Activated CD4-positive, alpha-beta memory T cell treated with anti-CD3 and anti-CD28 coated beads, Interleukin-2, amount 10 ng/mL, durations not matched to agents 7 days and 5 days (primary cell): Measurements from ENCODE around the gene OXTR. TPM values are rescaled to one million over a fixed set of nuclear protein-coding genes. Genes with fewer than 3 reads are reported as not detected.

Source experiments
- CTCF ChIA-PET: fragments of 350-600 bp; sonication (Branson Sonifier 250); formaldehyde crosslinking; loops from one replicate; lab custom pipeline; 2021; ENCODE audit warnings: antibody characterized with exemption, inconsistent platforms; lab: Charles Lee
- POLR2A ChIA-PET: fragments of 350-600 bp; sonication (Branson Sonifier 250); formaldehyde crosslinking; loops from one replicate; lab custom pipeline; 2021; ENCODE audit warnings: antibody characterized with exemption; lab: Charles Lee
- DNase-seq: peaks from one replicate; pipeline ENCODE4 v3.0.0-alpha.2; 2020
- H3K27ac Mint-ChIP-seq: one replicate; pipeline ENCODE4 v1.8.0; 2021; ENCODE audit warnings: mild to moderate bottlenecking, mixed read lengths
- H3K27me3 Mint-ChIP-seq: one replicate; pipeline ENCODE4 v1.8.0; 2021; ENCODE audit warnings: mixed read lengths
- H3K36me3 Mint-ChIP-seq: one replicate; pipeline ENCODE4 v1.8.0; 2021; ENCODE audit warnings: low read depth, mixed read lengths
- H3K4me1 Mint-ChIP-seq: one replicate; pipeline ENCODE4 v1.8.0; 2021; ENCODE audit warnings: mixed read lengths
- H3K4me3 Mint-ChIP-seq: one replicate; pipeline ENCODE4 v1.8.0; 2021; ENCODE audit warnings: mild to moderate bottlenecking, mixed read lengths
- H3K9me3 Mint-ChIP-seq: one replicate; pipeline ENCODE4 v1.8.0; 2021; ENCODE audit warnings: mixed read lengths
- total RNA-seq, 2 experiments: library from RNA; stranded (reverse); gene quantifications; one replicate each; pipeline ENCODE4 v1.2.3, GENCODE V29; 2021

The OXTR gene
- total RNA-seq, 2 experiments from 2014 or later, result 0.35 to 0.73 TPM

DNA sequence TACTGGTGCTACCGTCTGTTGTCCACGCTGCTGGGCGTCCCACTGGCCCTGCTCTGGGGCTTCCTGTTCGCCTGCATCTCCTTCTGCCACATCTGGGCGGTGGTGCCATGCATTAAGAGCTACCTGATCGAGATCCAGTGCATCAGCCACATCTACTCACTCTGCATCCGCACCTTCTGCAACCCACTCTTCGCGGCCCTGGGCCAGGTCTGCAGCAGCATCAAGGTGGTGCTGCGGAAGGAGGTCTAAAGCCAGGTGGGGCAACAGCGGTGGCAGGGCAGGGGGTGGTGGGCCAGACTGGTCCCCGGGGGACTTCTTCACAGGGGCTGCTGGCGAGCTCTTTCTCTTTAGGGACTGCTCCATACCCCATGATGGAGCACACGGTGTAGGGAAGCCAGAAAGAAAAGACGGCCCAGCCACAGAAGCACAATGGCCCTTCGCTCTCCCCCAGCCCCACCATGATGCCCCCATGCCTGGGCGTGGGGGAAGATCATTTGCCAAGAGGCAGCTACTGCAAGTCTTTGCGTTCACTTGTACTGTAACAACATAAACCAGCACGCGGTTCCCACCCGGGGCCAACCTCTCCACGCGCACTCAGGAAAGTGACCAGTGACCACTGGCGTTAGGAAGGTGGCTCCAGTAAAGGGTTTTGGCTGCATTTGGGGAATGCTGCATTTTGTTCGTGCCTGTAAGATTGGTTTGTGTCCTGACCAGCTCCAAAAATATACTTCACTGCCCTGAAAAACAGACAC lies 23.6 kb downstream of the OXTR start:
- H3K9me3 Mint-ChIP-seq, result no peaks in the 10 kb centered on the region

DNA sequence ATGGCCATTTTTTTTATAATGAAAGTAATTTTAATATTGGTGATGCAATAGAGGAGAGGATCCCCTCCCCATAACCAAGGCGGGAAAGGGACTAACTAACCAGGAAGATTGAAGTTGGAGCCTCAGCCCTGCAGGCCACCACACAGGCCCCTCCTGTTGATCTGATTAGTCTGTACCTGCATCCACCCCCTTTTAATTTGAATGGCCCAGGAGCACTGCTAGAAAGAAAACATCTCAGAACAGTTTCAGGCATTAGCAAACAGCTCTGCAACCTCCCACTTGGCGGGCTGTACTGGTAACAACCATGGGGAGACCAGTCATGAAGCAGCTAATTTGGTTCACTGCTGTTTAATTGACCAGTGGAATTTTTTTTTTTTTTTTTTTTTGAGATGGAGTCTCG lies 25.5 kb downstream of the OXTR start:
- peaks cover 11% of the 10 kb centered on the region for H3K27me3 Mint-ChIP-seq
- no peaks in the 10 kb centered on the region for H3K9me3 Mint-ChIP-seq
- POLR2A ChIA-PET, result no interaction called here
- H3K4me1 Mint-ChIP-seq, result peaks cover 4% of the 10 kb centered on the region
- DNase-seq, result no peak
- no peaks in the 10 kb centered on the region for H3K36me3 Mint-ChIP-seq
- H3K27ac Mint-ChIP-seq, result no peak overlapping the region
- CTCF ChIA-PET, result no interaction called here
- H3K4me3 Mint-ChIP-seq, result no peak overlapping the region

More for the DNA sequence above, 23.6 kb downstream of the OXTR start:
- no peak overlapping the region for H3K4me3 Mint-ChIP-seq
- ChIA-PET CTCF (no interaction called here), POLR2A (no interaction called here)
- no peaks in the 10 kb centered on the region for H3K4me1 Mint-ChIP-seq
- no peak for DNase-seq
- H3K36me3 Mint-ChIP-seq, result no peaks in the 10 kb centered on the region
- peaks cover 11% of the 10 kb centered on the region for H3K27me3 Mint-ChIP-seq
- no peak overlapping the region for H3K27ac Mint-ChIP-seq

DNA sequence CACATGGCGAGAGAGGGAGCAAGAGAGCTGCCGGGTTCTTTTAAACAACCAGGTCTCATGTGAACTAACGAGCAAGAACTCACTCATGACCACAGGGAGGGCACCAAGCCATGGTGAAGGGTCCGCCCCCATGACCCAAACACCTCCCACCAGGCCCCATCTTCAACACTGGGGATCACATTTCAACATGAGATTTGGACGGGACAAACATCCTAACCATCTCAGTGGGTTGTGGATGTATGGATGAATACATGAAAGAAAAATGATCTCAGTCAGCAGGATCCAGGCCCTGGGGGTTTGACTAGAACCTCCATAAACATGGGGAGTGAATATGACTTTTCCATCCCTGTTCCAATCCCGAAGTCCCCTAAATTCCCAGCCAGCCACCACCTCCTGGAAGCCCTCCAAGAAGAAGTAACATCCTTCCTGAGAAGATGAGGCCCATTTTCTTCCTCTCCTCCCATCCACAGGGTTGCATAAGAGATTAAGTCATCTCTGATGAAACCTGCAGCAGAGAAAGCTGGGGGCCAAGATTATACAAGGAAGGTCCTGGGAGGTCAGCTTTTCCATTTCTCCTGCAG lies 26.3 kb downstream of the OXTR start:
- peaks cover 11% of the 10 kb centered on the region for H3K27me3 Mint-ChIP-seq
- H3K4me3 Mint-ChIP-seq, result no peak overlapping the region
- no peaks in the 10 kb centered on the region for H3K36me3 Mint-ChIP-seq
- H3K27ac Mint-ChIP-seq, result no peak overlapping the region
- H3K4me1 Mint-ChIP-seq, result peaks cover 4% of the 10 kb centered on the region
- ChIA-PET POLR2A (no interaction called here), CTCF (interaction anchor here (0.6 kb wide), 1 partner anchor 26 kb away, joined by 3 read pairs; the partner anchor contains the start of gene OXTR)
- DNase-seq, result no peak
- no peaks in the 10 kb centered on the region for H3K9me3 Mint-ChIP-seq

DNA sequence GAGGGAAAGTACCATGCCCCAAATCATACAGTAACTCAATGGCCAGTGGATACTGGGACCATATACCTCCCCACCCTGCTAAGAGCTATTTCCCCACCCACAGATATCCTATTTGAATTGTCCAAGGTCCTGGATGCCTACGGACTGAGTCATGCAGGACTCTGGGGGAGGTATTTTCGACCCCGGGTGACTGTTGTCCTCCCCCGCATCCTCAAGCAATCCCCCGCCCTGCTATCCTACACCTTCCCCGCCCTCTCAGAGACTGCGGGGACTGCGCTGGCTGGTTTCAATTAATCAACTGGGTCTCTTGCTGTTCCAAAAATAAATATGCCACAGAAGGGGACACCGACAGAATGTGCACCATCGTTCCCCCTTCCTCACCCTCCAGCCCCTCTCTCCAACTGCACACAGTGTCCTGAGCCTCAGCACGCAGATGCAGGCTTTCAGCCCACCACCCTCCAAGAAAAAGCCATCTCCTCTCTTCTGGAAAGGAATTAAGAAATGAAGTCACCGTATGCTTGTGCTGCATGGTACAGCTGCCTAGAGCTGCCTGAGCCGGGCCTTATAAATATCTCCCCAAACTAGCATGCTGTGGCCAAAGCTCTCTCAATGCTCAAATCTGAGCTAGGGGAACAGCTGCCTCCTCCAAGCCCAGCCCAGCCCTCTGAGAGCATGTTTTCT lies 27.7 kb downstream of the OXTR start:
- Mint-ChIP-seq H3K27ac (no peak overlapping the region), H3K9me3 (no peaks in the 10 kb centered on the region), H3K4me1 (peaks cover 4% of the 10 kb centered on the region), H3K36me3 (no peaks in the 10 kb centered on the region), H3K27me3 (peaks cover 11% of the 10 kb centered on the region), H3K4me3 (no peak overlapping the region)
- ChIA-PET POLR2A (no interaction called here), CTCF (interaction anchor here (2.2 kb wide), 1 partner anchor 28 kb away, joined by 8 read pairs; the partner anchor contains the start of gene OXTR)
- DNase-seq, result no peak

DNA sequence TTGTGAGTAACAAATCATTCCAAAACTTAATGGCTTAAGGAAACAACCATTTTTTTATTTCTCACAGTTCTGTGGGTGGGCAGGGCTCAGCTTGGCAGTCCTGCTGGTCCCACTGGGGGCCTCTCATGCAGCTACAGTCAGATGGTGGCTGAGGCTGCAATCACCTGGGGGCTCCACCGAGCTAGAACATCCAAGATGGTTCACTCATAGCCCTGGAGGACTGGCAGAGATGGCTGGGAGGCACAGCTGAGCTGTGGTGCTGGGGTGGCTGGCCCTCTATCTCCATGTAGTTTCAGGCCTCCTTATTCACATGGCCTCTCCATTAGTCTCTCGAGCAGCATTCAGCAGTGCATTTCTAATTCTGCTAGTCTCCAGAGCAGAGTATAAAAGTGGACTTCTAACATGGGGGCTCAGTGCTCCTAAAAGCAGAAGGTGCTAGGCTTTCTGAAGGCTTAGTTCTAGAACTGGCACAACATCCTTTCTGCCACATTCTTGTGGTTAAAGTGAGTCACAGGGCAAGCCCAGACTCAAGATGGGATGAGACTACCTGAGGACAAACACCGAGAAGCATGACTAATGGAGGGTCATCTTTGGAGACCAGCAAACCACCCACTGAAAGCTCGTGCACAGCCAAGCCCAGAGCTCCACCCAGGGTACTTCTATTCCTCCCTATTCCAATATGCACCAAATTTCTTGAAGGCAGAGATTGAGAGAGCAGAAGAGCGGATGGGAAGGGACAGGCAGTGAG lies 29.5 kb downstream of the OXTR start:
- Mint-ChIP-seq H3K9me3 (no peaks in the 10 kb centered on the region), H3K36me3 (no peaks in the 10 kb centered on the region), H3K27me3 (peaks cover 11% of the 10 kb centered on the region), H3K4me3 (no peak overlapping the region), H3K27ac (no peak overlapping the region), H3K4me1 (peaks cover 4% of the 10 kb centered on the region)
- no peak for DNase-seq
- POLR2A ChIA-PET, result interaction anchor here (0.8 kb wide), 1 partner anchor 13 kb away, joined by 3 read pairs; no protein-coding TSS in a partner anchor
- CTCF ChIA-PET, result interaction anchor here (2.2 kb wide), 1 partner anchor 30 kb away, joined by 8 read pairs; the partner anchor contains the start of gene OXTR

DNA sequence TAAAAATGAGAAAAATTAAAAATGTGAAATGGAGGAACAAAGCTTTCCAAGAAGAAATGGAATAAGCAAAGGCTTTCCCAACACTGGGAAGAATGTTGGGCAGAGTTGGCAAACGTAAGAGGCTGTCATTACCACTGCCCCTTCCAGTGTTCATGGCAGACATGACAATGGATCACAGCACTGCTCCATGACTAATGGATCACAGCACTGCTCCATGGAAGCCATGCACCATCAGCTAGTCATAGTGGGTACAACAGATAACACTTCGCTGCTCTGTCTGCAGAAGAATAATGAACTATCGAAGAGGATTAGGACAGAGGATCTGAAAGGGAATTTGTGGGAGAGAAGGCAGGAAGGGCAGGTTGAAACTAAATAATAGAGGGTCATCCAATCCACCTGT lies 30.8 kb downstream of the OXTR start:
- Mint-ChIP-seq H3K27me3 (peaks cover 11% of the 10 kb centered on the region), H3K4me3 (no peak overlapping the region), H3K27ac (no peak overlapping the region), H3K9me3 (no peaks in the 10 kb centered on the region), H3K36me3 (no peaks in the 10 kb centered on the region), H3K4me1 (peaks cover 4% of the 10 kb centered on the region)
- ChIA-PET POLR2A (interaction anchor here (0.8 kb wide), 1 partner anchor 11 kb away, joined by 3 read pairs; no protein-coding TSS in a partner anchor), CTCF (no interaction called here)
- DNase-seq, result no peak

DNA sequence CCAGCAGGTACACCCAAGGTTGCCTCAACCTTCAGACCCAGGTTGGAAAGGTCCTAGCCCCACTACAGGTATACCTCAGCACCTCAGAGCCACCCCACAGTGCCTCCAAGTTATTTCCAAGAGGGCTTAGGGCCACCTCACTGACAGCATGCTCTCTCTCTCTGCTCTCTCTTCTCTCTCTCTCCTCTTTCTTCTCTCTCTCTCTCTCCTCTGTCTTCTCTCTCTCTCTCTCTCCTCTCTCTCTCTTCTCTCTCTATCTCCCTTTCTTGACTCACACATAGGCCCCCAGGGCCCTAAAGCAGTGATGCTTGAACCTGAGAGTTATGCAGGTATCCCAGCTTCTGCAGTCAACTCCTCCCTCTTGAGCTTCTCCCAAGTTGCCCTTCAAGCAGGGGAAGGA lies 31.6 kb downstream of the OXTR start:
- H3K4me1 Mint-ChIP-seq, result peaks cover 4% of the 10 kb centered on the region
- ChIA-PET POLR2A (no interaction called here), CTCF (no interaction called here)
- no peak overlapping the region for H3K27ac Mint-ChIP-seq
- H3K27me3 Mint-ChIP-seq, result peaks cover 11% of the 10 kb centered on the region
- H3K36me3 Mint-ChIP-seq, result no peaks in the 10 kb centered on the region
- no peak for DNase-seq
- no peak overlapping the region for H3K4me3 Mint-ChIP-seq
- H3K9me3 Mint-ChIP-seq, result no peaks in the 10 kb centered on the region

DNA sequence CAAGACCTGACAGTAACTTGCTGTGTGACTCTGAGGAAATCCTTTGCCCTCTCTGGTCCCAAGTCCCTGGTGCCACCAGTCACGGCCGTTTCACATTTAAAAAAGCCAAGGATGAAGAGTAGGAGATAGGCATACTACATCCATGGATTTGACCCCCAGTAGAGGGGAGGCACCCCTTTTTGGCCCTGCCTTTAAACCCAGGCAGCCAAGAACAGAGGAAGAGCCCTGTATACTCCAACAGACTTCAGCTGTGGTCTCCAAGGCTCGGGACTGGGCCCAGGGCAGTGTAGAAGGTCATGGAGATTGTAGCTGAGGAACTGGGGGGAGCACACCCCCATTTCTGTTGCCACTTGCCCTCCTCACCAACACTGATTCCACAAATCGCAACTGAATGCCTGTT lies 32.1 kb downstream of the OXTR start:
- Mint-ChIP-seq H3K4me3 (no peak overlapping the region), H3K9me3 (no peaks in the 10 kb centered on the region), H3K27ac (no peak overlapping the region), H3K4me1 (peaks cover 4% of the 10 kb centered on the region), H3K36me3 (no peaks in the 10 kb centered on the region), H3K27me3 (peaks cover 9% of the 10 kb centered on the region)
- ChIA-PET CTCF (no interaction called here), POLR2A (no interaction called here)
- no peak for DNase-seq

DNA sequence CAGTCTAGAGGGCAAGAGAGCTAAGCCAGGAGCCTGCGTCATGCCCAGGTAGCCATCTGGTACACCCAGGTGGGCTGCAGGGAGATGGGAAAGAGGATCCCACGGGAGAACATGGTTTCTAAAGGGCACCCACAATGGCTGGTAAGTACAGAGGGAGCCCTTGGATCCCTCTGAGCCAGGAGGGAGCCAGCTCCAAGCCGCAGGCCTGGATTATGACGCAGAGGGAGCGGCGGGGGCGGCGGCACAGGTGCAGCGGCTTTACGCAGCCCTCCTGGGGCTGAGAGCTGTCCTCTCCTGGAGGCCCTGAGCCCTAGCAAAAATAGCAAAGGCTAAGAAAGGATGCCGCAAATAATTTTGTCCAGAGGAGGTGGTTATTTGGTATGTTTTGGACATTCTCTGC lies 33.0 kb downstream of the OXTR start:
- ChIA-PET POLR2A (no interaction called here), CTCF (no interaction called here)
- DNase-seq, result no peak
- Mint-ChIP-seq H3K27ac (no peak overlapping the region), H3K9me3 (no peaks in the 10 kb centered on the region), H3K36me3 (no peaks in the 10 kb centered on the region), H3K4me1 (peaks cover 4% of the 10 kb centered on the region), H3K4me3 (no peak overlapping the region), H3K27me3 (peaks cover 2% of the 10 kb centered on the region)

DNA sequence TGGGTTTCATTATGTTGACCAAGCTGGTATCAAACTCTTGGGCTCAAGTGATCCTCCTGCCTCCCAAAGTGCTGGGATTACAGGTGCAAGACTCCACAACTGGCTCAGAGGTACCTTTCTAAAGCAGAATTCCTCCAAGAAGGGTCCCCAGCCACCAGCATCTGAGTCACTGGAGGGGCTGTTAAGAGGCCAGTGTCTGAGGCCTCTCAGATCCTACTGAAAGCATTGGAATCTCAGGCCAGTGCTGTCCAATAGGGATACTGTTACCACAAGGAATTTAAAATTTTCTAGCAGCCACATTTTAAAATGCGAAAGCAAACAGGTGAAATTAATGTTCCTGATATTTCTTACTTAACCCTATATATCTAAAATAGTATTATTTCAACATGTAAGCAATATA lies 34.5 kb downstream of the OXTR start:
- Mint-ChIP-seq H3K27me3 (no peaks in the 10 kb centered on the region), H3K4me1 (peaks cover under 1% of the 10 kb centered on the region), H3K36me3 (no peaks in the 10 kb centered on the region), H3K4me3 (no peak overlapping the region), H3K27ac (no peak overlapping the region), H3K9me3 (no peaks in the 10 kb centered on the region)
- POLR2A ChIA-PET, result no interaction called here
- no peak for DNase-seq
- CTCF ChIA-PET, result no interaction called here

DNA sequence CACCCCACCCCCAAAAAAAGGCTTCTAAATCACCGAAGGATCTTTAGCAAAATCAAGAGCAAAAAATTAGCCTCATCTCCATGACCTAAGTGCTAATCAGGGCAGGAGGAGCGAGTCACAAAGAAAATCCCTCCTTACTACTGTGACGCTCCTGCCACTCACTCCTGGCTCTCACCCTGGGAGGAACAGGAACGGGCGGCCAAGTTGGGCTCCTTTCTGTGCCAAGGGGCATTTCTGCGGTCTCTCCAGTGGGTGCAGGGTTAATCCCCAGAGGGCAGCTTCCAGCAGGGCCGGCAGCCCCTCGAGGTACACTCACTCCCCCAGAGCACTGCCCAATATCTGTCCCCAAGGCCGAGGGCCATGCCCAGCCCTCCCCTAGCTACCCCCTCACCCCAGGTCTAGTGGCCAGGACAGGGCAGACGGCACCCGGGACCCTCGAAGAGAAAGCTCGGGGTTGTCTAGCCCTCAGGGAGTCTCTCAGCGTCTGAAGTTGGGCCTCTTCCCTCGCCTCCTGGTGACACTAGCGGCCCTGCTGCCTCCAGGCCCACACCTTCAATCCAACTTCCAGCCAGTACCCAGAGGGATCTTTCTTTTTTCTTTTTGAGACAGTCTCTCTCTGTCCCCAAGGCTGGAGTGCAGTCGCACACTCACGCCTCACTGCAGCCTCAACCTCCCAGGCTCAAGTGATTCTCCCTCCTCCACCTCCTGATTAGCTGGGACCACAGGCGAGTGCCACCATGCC lies 35.1 kb downstream of the OXTR start:
- CTCF ChIA-PET, result no interaction called here
- no peak overlapping the region for H3K4me3 Mint-ChIP-seq
- H3K36me3 Mint-ChIP-seq, result no peaks in the 10 kb centered on the region

DNA sequence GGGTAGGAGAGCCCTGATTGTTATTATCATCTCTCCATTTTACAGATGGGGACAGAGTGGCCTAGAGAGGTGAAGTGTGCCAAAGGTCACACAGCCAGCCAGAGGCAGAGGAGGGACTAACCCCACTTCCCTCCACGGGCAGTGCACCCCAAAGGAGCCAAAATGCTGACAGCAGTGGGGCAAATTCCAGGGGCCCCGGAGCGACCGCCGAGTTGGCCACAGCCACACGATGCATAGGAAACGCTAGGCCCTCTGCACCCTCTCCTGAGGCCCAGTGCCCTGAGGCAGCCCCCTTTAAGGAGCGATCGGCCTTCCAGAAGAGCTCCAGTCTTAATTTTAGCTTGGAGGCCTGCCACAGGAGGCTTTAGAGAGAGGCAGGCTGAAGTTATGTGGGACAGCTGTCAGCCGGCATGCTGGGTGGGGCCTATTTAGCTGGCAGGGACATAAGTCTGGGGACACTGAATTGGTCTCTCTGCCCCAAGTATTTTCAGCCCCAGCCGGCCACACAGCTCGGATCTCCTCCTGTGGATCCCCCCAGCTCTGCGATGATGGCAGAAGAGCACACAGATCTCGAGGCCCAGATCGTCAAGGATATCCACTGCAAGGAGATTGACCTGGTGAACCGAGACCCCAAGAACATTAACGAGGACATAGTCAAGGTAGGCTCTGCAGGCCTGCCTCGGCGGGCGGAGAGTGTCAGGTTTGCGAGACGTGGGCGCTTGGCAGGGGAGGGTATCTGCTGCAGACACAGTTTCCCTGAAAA lies 35.9 kb downstream of the OXTR start, which contains the start of gene CAV3:
Gene CAV3 (plus strand): TSS at position 471 of the 763 bp plus-strand sequence. CDS start 75 bp downstream, at position 546.
- Mint-ChIP-seq H3K27me3 (no peaks in the 10 kb centered on the region), H3K9me3 (no peaks in the 10 kb centered on the region), H3K36me3 (no peaks in the 10 kb centered on the region), H3K27ac (no peak within 1 kb of the TSS), H3K4me3 (no peak within 1 kb of the TSS), H3K4me1 (no peaks in the 10 kb centered on the region)
- POLR2A ChIA-PET, result no interaction called here
- no peak for DNase-seq
- CTCF ChIA-PET, result no interaction called here

More for the DNA sequence above, 35.1 kb downstream of the OXTR start:
- POLR2A ChIA-PET, result no interaction called here
- no peak for DNase-seq
- Mint-ChIP-seq H3K27ac (no peak overlapping the region), H3K4me1 (no peaks in the 10 kb centered on the region), H3K27me3 (no peaks in the 10 kb centered on the region), H3K9me3 (no peaks in the 10 kb centered on the region)
